HepG2 (cell line): ENCODE data around the gene SLC16A3. TPM values are rescaled to one million over a fixed set of nuclear protein-coding genes. Genes with fewer than 3 reads are reported as not detected.
A peak's percentile ranks its signal among the peaks of the same experiment; 100 is the strongest.

Source experiments
- HDAC2 ChIP-seq: sonication (generic); formaldehyde crosslinking; IDR thresholded peaks from 2 replicates; pipeline ENCODE4 v1.4.0; 2020; ENCODE audit warnings: missing genetic modification reagents
- HOXA3 ChIP-seq: sonication (generic); formaldehyde crosslinking; IDR thresholded peaks from 2 replicates; pipeline ENCODE4 v1.5.0; 2020; ENCODE audit warnings: missing genetic modification reagents
- HOXA5 ChIP-seq: sonication (generic); formaldehyde crosslinking; IDR thresholded peaks from 2 replicates; pipeline ENCODE4 v1.4.0; 2020; ENCODE audit warnings: missing genetic modification reagents
- MAFK ChIP-seq, 2 experiments: IDR thresholded peaks in 1 of 2; conservative IDR thresholded peaks in 1 of 2; 2 replicates each; pipeline ENCODE4 v1.6.1; 2011; ENCODE audit warnings: improper control_type of control experiment in 2 of 2, low read length in 2 of 2
- NFE2 ChIP-seq: sonication (generic); formaldehyde crosslinking; IDR thresholded peaks from 2 replicates; pipeline ENCODE4 v1.4.0; 2020; ENCODE audit warnings: missing genetic modification reagents
- NFKB2 ChIP-seq: sonication (generic); formaldehyde crosslinking; IDR thresholded peaks from 2 replicates; pipeline ENCODE4 v1.4.0; 2020; ENCODE audit warnings: missing genetic modification reagents, borderline replicate concordance
- NR2F1 ChIP-seq, 2 experiments: fragments of 450-650 bp in 1 of 2; formaldehyde crosslinking in 1 of 2; IDR thresholded peaks; 2 replicates each; pipeline versions ENCODE4 v1.5.0 to v1.6.1; 2016 to 2020; ENCODE audit warnings: mild to moderate bottlenecking in 1 of 2, missing compliant biosample characterization in 1 of 2, missing genetic modification reagents in 1 of 2, moderate library complexity in 1 of 2
- ONECUT2 ChIP-seq: sonication (generic); formaldehyde crosslinking; IDR thresholded peaks from 2 replicates; pipeline ENCODE4 v1.4.0; 2020; ENCODE audit warnings: missing genetic modification reagents
- POLR2AphosphoS5 ChIP-seq: IDR thresholded peaks from 2 replicates; pipeline ENCODE4 v1.6.1; 2012; ENCODE audit warnings: low read depth, low read length
- RAD21 ChIP-seq: fragments of 450-650 bp; formaldehyde crosslinking; IDR thresholded peaks from 2 replicates; pipeline ENCODE4 v1.5.0; 2020; ENCODE audit warnings: mild to moderate bottlenecking
- RBM22 ChIP-seq: fragments of 200-400 bp; formaldehyde crosslinking; optimal IDR thresholded peaks from 2 replicates; pipeline ENCODE3; 2017; ENCODE audit warnings: mild to moderate bottlenecking, low read length, moderate library complexity
- TFAP4 ChIP-seq: sonication (generic); IDR thresholded peaks from 2 replicates; pipeline ENCODE4 v1.6.1; 2016; ENCODE audit warnings: low read depth, borderline replicate concordance
- UBTF ChIP-seq: sonication (generic); formaldehyde crosslinking; IDR thresholded peaks from 2 replicates; pipeline ENCODE4 v1.4.0; 2020; ENCODE audit warnings: mild to moderate bottlenecking, missing genetic modification reagents
- ZNF232 ChIP-seq: sonication (generic); formaldehyde crosslinking; IDR thresholded peaks from 2 replicates; pipeline ENCODE4 v1.4.0; 2020; ENCODE audit warnings: missing genetic modification reagents, borderline replicate concordance
- ZNF766 ChIP-seq: sonication (generic); formaldehyde crosslinking; IDR thresholded peaks from 2 replicates; pipeline ENCODE4 v1.5.0; 2020; ENCODE audit warnings: missing genetic modification reagents, borderline replicate concordance
- polyA plus RNA-seq, 8 experiments: library from polyadenylated mRNA; depleted of rRNA in 3 of 8; stranded (reverse) in 7 of 8; unstranded in 1 of 8; fragments of >200 nt; fragmentation: Illumina TruSeq in 4 of 8; extraction: Trizol in 4 of 8; gene quantifications; 2 replicates each; pipeline versions ENCODE4 v1.2.1 to v1.2.3, GENCODE V29; 2011 to 2016; ENCODE audit warnings: low read depth in 4 of 8, missing spikeins in 1 of 8, mixed read lengths in 1 of 8; ENCODE audit not compliant: insufficient read depth in 1 of 8
- total RNA-seq, 5 experiments: library from RNA; depleted of rRNA; stranded (reverse); fragments of >200 nt; fragmentation: Illumina TruSeq; extraction: Trizol; gene quantifications; 2 replicates each; pipeline ENCODE4 v1.2.3, GENCODE V29; 2016; ENCODE audit warnings: low read depth in 1 of 5
- TF ChIP-seq, protein P1 (sequence below): sonication (generic); formaldehyde crosslinking; conservative IDR thresholded peaks from 2 replicates; pipeline ENCODE4 v1.8.1; 2023; ENCODE audit warnings: missing genetic modification reagents
- TF ChIP-seq, protein P2 (sequence below): sonication (generic); formaldehyde crosslinking; IDR thresholded peaks from 2 replicates; pipeline ENCODE4 v1.9.0; 2022; ENCODE audit warnings: low read depth, missing genetic modification reagents
- TF ChIP-seq, protein P3 (sequence below): sonication (generic); formaldehyde crosslinking; IDR thresholded peaks from 2 replicates; pipeline ENCODE4 v1.4.0; 2020; ENCODE audit warnings: missing genetic modification reagents

Gene SLC16A3
- total and polyA plus RNA-seq, 2 of the 13 experiments (the other 11 are each of a cell fraction or from before 2014, with no cell fraction given), result 242 to 349 TPM

DNA sequence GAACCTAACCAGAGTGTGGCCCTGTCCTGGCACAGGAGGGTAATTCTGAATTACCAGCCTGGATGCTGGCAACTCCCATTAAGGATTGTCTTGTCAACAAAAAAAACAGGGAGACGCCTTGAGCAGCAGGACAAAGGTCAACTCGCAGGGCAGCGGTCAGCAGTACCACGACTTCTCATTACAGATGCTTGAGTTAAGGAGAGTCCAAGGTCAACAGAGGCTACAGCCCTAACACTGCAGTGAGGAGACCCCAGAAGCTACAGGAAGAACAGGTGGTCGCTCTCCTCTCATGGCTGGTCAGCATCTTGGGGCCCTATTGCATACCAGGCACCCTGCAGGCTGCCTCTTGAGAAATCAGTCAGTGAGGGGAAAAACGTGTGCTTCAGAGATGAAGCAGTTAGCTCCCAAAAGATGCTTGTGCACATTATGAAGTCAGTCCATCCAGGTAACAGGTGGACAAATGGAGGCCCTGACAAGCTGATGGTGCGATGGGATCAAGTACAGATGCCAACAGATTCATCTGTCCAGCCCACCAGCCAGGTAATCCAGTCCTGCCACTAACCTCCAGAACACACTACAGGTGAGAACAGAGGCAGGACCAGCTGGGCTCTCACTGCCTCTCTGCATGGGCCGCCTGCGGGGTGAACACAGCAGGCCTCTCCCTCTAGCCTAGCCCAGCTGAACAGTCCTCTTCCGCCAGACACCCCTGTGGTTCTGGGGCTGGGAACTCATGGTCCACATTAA, 40.5 kb downstream of the SLC16A3 start (continued):
- TF ChIP-seq, protein P1, sequence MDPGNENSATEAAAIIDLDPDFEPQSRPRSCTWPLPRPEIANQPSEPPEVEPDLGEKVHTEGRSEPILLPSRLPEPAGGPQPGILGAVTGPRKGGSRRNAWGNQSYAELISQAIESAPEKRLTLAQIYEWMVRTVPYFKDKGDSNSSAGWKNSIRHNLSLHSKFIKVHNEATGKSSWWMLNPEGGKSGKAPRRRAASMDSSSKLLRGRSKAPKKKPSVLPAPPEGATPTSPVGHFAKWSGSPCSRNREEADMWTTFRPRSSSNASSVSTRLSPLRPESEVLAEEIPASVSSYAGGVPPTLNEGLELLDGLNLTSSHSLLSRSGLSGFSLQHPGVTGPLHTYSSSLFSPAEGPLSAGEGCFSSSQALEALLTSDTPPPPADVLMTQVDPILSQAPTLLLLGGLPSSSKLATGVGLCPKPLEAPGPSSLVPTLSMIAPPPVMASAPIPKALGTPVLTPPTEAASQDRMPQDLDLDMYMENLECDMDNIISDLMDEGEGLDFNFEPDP (CRISPR knock-in tag), result no peak
- TF ChIP-seq UBTF (CRISPR knock-in tag), result 0 out of 2 replicates have a peak, but pooled peaks have one; percentile 16
- TF ChIP-seq NFKB2, result no peak
- TF ChIP-seq ZNF232, result 0 out of 2 replicates have a peak, but pooled peaks have one; percentile 22
- TF ChIP-seq HOXA3 (CRISPR knock-in tag), result 0 out of 2 replicates have a peak, but pooled peaks have one; percentile 32
- TF ChIP-seq, protein P2, sequence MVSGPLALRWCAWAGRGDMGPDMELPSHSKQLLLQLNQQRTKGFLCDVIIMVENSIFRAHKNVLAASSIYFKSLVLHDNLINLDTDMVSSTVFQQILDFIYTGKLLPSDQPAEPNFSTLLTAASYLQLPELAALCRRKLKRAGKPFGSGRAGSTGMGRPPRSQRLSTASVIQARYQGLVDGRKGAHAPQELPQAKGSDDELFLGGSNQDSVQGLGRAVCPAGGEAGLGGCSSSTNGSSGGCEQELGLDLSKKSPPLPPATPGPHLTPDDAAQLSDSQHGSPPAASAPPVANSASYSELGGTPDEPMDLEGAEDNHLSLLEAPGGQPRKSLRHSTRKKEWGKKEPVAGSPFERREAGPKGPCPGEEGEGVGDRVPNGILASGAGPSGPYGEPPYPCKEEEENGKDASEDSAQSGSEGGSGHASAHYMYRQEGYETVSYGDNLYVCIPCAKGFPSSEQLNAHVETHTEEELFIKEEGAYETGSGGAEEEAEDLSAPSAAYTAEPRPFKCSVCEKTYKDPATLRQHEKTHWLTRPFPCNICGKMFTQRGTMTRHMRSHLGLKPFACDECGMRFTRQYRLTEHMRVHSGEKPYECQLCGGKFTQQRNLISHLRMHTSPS, result no peak
- 0 out of 4 replicates have a peak, but pooled peaks of 1 of the 2 experiments have one; percentile 30 for TF ChIP-seq NR2F1 (CRISPR knock-in tag; IDR thresholded peaks at IDR 0.05)
- no peak for TF ChIP-seq RAD21 (CRISPR knock-in tag)
- peak; percentile 24 to 50; a peak in 3 of 4 replicates for TF ChIP-seq MAFK (conservative IDR thresholded peaks at IDR 0.05 in 1 of 2, IDR thresholded peaks at IDR 0.05 in 1 of 2; ENCODE audit: low read length in 2 of 2)
- TF ChIP-seq RBM22, result peak; percentile 23
- peak; percentile 27; the same call in 1 of the 2 replicates for TF ChIP-seq POLR2AphosphoS5
- TF ChIP-seq TFAP4, result peak; percentile 28; the same call in 1 of the 2 replicates
- TF ChIP-seq HDAC2 (CRISPR knock-in tag), result no peak
- TF ChIP-seq HOXA5 (CRISPR knock-in tag), result no peak
- TF ChIP-seq ONECUT2 (CRISPR knock-in tag), result no peak
- TF ChIP-seq, protein P3, sequence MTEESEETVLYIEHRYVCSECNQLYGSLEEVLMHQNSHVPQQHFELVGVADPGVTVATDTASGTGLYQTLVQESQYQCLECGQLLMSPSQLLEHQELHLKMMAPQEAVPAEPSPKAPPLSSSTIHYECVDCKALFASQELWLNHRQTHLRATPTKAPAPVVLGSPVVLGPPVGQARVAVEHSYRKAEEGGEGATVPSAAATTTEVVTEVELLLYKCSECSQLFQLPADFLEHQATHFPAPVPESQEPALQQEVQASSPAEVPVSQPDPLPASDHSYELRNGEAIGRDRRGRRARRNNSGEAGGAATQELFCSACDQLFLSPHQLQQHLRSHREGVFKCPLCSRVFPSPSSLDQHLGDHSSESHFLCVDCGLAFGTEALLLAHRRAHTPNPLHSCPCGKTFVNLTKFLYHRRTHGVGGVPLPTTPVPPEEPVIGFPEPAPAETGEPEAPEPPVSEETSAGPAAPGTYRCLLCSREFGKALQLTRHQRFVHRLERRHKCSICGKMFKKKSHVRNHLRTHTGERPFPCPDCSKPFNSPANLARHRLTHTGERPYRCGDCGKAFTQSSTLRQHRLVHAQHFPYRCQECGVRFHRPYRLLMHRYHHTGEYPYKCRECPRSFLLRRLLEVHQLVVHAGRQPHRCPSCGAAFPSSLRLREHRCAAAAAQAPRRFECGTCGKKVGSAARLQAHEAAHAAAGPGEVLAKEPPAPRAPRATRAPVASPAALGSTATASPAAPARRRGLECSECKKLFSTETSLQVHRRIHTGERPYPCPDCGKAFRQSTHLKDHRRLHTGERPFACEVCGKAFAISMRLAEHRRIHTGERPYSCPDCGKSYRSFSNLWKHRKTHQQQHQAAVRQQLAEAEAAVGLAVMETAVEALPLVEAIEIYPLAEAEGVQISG, result no peak
- 0 out of 2 replicates have a peak, but pooled peaks have one; percentile 60 for TF ChIP-seq ZNF766 (CRISPR knock-in tag)
- TF ChIP-seq NFE2, result no peak
